Thyroid gland (tissue), 4 donors: ENCODE results near the gene ULK3.

ENCODE experiments used
- POLR2A ChIP-seq, 2 donors: fragments of 450-650 bp; IDR thresholded peaks; one replicate each; pipeline ENCODE4 v1.6.1; 2017; ENCODE audit warnings: antibody characterized with exemption in 2 of 2, mild to moderate bottlenecking in 2 of 2, moderate library complexity in 1 of 2
- TF ChIP-seq, protein P1 (sequence below), 6 experiments: fragments of 200-600 bp in 3 of 6; fragments of 450-650 bp in 3 of 6; sonication (generic) in 3 of 6; IDR thresholded peaks; one replicate each; pipeline ENCODE4 v1.5.1; 2016 to 2019; ENCODE audit warnings: antibody characterized with exemption in 6 of 6, mild to moderate bottlenecking in 2 of 6, inconsistent platforms in 1 of 6, moderate library complexity in 1 of 6

DNA sequence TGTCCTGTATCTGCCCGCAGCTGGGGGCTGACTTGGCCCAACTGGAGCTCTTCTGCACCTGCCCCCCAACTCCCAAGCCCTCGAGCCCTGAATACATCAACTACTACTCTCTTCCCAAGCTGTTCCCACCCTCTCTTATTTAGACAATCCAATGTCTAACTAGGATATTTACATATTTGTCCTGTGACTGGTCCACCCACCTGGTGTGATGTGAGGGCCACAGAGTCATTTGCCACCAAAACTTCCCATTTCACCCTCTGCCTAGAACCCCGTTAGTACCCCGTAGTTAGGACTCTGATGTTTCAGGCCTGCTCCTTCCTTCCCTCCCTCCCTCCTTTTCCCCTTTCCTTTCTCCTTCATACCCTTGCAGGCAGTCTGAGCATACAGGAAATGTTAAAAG lies 10.1 kb downstream of the ULK3 start:
- TF ChIP-seq, protein P1, sequence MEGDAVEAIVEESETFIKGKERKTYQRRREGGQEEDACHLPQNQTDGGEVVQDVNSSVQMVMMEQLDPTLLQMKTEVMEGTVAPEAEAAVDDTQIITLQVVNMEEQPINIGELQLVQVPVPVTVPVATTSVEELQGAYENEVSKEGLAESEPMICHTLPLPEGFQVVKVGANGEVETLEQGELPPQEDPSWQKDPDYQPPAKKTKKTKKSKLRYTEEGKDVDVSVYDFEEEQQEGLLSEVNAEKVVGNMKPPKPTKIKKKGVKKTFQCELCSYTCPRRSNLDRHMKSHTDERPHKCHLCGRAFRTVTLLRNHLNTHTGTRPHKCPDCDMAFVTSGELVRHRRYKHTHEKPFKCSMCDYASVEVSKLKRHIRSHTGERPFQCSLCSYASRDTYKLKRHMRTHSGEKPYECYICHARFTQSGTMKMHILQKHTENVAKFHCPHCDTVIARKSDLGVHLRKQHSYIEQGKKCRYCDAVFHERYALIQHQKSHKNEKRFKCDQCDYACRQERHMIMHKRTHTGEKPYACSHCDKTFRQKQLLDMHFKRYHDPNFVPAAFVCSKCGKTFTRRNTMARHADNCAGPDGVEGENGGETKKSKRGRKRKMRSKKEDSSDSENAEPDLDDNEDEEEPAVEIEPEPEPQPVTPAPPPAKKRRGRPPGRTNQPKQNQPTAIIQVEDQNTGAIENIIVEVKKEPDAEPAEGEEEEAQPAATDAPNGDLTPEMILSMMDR (IDR thresholded peaks at IDR 0.05), result no peak
- no peak for TF ChIP-seq POLR2A (IDR thresholded peaks at IDR 0.05)
